ENCODE data around the gene ENPP3.

DNA sequence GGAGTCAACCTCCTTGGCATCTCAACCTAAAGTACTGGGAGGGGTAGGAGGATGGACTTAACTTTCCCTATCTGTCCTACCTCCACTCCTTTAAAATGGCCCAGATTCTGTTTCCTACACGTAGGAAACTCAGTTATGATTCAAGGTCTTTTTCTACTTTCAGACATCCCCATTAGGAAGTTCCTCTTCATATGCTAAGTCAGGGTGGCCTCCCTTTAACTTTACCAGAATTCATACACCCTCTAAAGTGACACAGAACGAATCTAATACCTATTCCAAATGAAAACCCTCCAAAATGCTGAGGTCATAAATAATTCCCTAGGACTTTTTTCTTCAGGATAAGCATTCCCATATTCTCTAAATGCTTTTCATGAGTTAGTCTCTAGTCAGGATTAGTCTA lies 48.5 kb upstream of the ENPP3 start:
- no peak for TF ChIP-seq EZH2 (IDR thresholded peaks at IDR 0.05; ENCODE audit: borderline replicate concordance, low read length)
- TF ChIP-seq, protein P1, sequence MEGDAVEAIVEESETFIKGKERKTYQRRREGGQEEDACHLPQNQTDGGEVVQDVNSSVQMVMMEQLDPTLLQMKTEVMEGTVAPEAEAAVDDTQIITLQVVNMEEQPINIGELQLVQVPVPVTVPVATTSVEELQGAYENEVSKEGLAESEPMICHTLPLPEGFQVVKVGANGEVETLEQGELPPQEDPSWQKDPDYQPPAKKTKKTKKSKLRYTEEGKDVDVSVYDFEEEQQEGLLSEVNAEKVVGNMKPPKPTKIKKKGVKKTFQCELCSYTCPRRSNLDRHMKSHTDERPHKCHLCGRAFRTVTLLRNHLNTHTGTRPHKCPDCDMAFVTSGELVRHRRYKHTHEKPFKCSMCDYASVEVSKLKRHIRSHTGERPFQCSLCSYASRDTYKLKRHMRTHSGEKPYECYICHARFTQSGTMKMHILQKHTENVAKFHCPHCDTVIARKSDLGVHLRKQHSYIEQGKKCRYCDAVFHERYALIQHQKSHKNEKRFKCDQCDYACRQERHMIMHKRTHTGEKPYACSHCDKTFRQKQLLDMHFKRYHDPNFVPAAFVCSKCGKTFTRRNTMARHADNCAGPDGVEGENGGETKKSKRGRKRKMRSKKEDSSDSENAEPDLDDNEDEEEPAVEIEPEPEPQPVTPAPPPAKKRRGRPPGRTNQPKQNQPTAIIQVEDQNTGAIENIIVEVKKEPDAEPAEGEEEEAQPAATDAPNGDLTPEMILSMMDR (conservative IDR thresholded peaks at IDR 0.05 in 1 of 2, IDR thresholded peaks at IDR 0.05 in 1 of 2; ENCODE audit: extremely low read depth in 1 of 2, insufficient read depth in 1 of 2, low read depth in 1 of 2, low read length in 2 of 2), result no peak

Data from mammary epithelial cell (primary cell).